Activated T-helper 9 cell treated with anti-CD3 and anti-CD28 coated beads, Interleukin-2, amount 50 U/mL, for 16 hours (primary cell): ENCODE results near the gene TTC7B.

Experiments
- DNase-seq: peaks from one replicate; pipeline ENCODE4 v3.0.0-alpha.2; 2020; ENCODE audit warnings: low read depth

Gene TTC7B

DNA sequence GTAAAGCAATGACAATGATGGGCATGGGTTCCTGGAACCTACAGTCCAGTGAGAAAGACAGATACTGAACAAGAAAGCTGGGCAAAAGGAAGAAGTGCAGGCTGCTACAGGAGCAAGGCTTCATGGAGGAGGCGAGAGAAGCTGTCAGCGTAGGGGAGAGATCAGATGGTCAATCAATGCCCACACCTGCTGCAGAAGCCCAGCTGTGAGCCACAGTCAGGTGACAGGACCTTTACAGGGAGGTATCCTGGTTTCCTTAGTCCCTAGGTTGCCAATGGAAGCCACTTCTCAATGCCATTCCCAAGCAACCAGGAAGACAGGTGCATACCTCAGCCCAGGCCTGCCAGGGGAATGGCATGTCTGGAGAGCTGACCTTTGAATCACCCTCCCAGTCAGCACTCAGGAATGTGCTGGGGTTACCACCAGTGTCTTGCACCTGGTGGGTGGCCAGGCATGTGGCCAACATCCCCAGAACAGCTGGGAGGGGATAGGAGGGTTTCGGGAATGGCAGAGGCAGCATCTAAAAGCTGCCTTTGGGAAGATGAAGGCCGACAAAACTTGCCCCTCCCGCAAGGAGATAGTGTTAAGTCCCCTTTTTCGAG lies 170.3 kb downstream of the TTC7B start:
- DNase-seq = no peak

DNA sequence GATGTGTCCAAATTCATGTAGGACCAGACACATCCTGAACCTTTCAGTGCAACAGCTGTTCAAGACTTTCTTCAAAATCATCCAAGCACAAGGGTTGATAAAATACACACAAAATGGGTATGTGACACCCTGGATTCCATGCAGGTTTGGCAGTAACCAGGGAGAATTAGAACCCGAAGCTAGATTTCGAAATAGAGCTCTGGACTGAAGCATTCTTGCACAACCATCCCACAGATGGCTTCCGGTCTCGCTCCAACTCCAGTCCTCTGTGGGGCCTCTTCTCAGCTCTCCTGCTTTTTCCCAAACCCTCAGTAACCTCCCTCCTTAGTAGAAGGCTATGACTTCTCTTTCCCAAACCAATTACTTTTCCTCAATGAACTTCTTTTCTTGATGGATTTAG lies 171.3 kb downstream of the TTC7B start:
- DNase-seq = no peak

DNA sequence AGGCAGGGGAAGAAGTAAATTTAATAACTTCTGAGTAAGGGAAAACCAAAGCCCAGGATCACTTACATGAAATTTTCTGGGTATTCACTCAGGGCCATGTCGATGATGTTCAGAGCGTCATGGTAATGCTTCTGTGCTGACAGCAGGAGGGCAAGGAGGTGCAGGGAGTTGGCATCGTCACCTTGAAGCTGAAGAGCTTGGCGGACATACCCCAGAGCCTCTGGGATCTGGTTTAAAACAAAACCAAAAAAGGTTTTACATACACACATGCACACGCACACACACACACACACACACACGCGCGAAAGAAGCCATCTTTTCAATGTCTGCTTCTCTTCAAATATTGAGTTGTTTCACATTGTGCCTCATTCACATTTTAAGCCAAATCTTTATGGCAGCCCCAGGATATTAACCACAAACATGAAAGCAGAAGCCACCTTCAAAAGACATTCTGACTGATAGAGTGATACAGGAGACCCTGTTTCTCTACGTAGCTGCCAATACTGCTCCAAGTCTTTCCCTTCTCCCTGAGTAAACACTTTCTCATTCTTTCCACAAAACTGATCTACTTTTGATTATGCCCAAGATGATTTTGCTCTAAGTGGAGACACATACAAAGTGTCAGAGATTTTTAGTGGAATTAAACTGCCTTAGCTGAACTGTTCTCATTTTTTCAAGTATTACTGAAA lies 172.1 kb downstream of the TTC7B start:
- DNase-seq = no peak

DNA sequence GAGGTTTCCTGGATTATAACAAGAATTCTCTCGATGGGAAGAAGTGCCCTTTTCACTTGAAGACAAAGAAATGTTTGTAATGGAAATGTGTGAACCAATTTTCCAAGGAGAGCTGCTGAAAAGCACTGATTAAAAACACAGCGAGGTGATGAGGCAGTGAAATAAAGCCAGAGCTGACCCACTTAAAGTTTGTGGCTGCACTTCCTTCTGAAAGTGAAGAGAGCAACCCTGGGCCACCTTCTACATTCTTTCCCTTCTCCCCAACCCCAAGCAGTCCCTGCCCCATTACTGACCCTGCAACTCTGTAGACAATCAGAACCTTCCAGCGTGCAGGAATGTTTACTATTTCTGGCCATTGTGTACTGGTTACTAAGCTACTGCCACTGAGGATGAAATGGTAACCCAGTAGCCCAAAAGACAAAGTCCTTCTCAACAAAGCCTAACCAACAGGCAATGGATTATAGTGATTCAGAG lies 173.9 kb downstream of the TTC7B start:
- DNase-seq = no peak

GRCh38 chr14:90641615-90642243 lies 174.5 kb downstream of the TTC7B start:
- no peak for DNase-seq

GRCh38 chr14:90641168-90641567 lies 175.1 kb downstream of the TTC7B start:
- DNase-seq = no peak

- DNase-seq = no peak
Observed at GRCh38 chr14:90639641-90640040, 176.6 kb downstream of the TTC7B start.

GRCh38 chr14:90632871-90633270 lies 183.4 kb downstream of the TTC7B start:
- no peak for DNase-seq

GRCh38 chr14:90632451-90632850 lies 183.8 kb downstream of the TTC7B start:
- no peak for DNase-seq

- DNase-seq = no peak
Observed at GRCh38 chr14:90630171-90630806, 185.9 kb downstream of the TTC7B start.

DNA sequence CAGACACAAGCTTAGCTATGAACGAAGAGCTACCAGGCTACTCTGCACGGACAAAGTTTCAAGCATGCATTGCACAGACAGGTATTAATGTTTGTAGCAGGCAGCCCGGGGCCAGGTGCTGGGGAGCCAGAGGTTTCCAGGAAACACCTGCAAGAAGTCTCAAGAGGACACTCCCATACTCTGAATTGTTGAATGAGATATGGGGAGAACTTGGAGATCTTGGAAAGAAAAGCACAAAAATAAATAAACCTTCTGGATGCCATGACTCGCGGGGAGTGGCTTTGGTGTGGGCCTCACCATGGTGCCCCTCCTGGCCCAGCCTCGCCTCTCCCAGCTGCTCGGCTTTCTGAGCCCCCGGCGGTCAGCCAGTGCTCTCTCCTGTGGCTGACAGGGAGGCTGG lies 186.8 kb downstream of the TTC7B start:
- DNase-seq = no peak

DNA sequence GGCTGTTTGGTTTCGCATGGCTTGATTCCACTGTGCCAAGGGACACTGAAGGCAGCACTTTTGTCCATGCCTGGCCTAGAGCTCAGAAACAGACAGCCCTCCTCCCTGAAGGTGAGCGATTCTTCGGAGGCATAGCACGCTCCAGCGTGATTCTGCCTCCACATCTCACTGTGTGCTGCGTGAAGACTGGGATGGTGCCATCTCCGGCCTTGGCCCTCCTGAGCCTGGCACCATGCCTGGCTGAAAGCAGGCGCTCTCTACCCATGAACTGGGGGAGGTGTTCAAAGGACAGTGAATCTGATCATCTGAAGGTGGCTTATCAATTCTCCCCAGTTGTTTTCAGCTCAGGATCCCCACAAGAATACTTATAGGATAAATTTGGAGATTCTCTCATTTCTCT lies 187.4 kb downstream of the TTC7B start:
- DNase-seq = no peak

DNA sequence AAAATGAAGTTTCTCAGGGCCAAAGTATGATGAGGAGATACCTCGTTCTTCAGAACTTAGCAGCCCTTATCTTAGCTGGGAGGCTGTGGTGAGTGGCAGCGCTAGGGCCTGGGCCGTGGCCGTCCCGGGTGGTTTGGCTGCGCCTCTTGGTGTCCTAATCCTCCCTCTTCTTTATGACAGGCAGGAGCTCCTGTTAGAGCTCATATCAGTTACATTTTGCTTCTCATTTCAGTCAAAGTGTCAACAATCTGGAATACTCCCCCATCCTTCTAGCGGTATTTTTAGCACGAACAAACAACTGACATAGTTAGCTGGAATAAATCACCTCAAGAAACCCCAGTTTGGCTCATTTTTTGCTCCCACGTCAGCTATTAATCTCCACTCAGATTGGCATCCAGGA lies 188.8 kb downstream of the TTC7B start:
- DNase-seq = no peak

DNA sequence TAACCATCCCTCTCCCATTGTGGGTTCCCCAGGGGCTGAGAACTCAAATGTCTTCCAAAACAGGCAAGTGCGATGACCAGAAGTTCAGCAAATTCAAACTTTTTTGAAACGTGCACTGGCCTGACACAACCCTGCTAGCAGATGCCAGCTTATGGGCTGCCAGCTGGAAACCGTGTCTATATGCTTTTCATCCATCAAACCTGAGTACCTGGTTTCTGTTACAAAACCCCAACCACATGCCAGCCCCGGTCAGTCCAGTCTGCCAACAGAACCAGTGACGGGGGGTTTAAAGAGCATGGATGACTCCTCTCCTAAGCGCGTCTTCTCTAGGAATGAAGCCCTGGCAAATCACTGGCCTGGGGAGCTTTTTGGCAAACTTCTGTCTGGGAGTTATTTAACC lies 189.7 kb downstream of the TTC7B start:
- no peak for DNase-seq

- DNase-seq = no peak
Observed at GRCh38 chr14:90625445-90625844, 190.8 kb downstream of the TTC7B start.

GRCh38 chr14:90624732-90625400 lies 191.4 kb downstream of the TTC7B start:
- no peak for DNase-seq

GRCh38 chr14:90624227-90624626 lies 192.0 kb downstream of the TTC7B start:
- DNase-seq = no peak

DNA sequence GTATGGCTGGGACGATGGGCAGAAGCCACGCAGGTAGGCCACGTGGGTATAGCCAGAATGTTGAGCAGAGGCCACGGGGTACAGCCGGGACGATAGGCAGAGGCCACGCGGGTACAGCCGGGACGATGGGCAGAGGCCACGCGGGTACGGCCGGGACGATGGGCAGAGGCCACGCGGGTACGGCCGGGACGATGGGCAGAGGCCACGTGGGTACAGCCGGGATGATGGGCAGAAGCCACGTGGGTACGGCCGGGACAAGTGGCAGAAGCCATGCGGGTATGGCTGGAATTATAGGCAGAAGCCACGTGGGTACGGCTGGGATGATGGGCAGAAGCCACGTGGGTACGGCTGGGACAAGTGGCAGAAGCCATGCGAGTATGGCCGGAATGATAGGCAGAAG lies 195.0 kb downstream of the TTC7B start:
- no peak for DNase-seq

DNA sequence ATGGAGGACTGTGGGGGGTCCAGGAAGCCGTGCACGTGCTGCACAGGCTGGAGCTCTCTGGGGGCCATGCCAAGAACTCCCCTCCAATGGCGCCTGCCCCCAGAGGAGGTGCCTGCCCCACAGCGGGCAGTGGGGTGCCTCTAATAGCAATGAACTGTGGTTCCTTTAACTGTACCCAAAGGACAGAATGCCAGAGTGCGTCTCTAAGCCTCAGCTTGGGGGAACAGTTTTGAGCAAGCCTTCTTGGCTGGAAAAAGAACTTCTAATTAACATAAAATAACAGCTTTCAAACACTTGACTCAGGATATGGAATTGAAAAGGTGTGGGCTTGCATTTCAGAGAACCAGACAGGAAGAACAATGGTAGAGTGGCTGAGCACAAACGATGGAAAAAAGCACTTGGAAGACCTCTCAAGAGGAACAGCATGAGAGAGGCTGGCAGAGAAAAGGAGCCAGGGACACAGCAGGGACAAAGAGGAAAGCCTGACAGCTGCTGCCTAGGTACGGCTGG lies 195.6 kb downstream of the TTC7B start:
- no peak for DNase-seq

GRCh38 chr14:90619911-90620310 lies 196.3 kb downstream of the TTC7B start:
- no peak for DNase-seq

DNA sequence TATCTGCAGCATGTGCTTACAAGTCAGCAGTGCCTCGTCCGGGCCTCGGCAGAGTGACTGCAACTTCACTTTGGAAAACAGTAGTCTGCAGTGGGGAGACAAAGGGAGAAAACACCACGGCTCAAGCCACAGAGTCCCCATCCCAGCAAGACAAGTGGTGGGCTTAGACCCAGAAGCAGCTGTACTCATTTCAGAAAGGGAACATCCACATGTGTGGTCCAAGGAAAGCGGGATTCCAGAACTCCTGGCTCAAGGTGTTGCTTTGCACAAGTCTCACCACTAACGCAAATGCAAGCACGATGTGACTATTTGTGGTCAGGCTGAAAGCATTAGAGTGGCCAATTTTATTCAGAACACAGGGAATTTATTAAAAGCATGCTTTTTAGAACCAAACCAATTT lies 198.3 kb downstream of the TTC7B start:
- DNase-seq = no peak

GRCh38 chr14:90616881-90617280 lies 199.3 kb downstream of the TTC7B start:
- DNase-seq = no peak
